Fibroblast of lung (primary cell): ENCODE data around the gene EYA3. TPM values are rescaled to one million over a fixed set of nuclear protein-coding genes. Genes with fewer than 3 reads are reported as not detected.

ENCODE experiments used
- DNase-seq, 2 donors: peaks; one replicate each; pipeline versions ENCODE4 v3.0.0 to v3.0.0-alpha.2; 2010; ENCODE audit warnings: low read depth in 2 of 2
- H2AFZ ChIP-seq: 2 replicates; pipeline ENCODE4 v1.5.1; 2012; ENCODE audit warnings: low read length, control low read depth, inconsistent platforms
- H3K27ac ChIP-seq: 2 replicates; pipeline ENCODE4 v1.5.1; 2011; ENCODE audit warnings: low read length, control low read depth; ENCODE audit not compliant: insufficient read depth
- H3K27me3 ChIP-seq: 2 replicates; pipeline ENCODE4 v1.5.1; 2011; ENCODE audit warnings: mild to moderate bottlenecking, low read length; ENCODE audit not compliant: control insufficient read depth, insufficient read depth
- H3K36me3 ChIP-seq: 2 replicates; pipeline ENCODE4 v1.5.1; 2011; ENCODE audit warnings: low read length; ENCODE audit not compliant: control insufficient read depth, insufficient read depth
- H3K4me1 ChIP-seq: 2 replicates; pipeline ENCODE4 v1.5.1; 2011; ENCODE audit warnings: low read length; ENCODE audit not compliant: control insufficient read depth, insufficient read depth; ENCODE audit errors: extremely low read depth
- H3K4me2 ChIP-seq: 2 replicates; pipeline ENCODE4 v1.5.1; 2011; ENCODE audit warnings: low read length, control low read depth; ENCODE audit not compliant: insufficient read depth; ENCODE audit errors: extremely low read depth
- H3K4me3 ChIP-seq, 4 experiments: fragments of 200-600 bp in 1 of 4; sonication (generic) in 1 of 4; replicated peaks in 1 of 4; 2 replicates each; pipeline ENCODE4 v1.5.1; 2011 to 2016; ENCODE audit warnings: low read length in 4 of 4, low read depth in 3 of 4, mild to moderate bottlenecking in 3 of 4, control low read depth in 2 of 4, inconsistent platforms in 1 of 4, mixed read lengths in 1 of 4; ENCODE audit not compliant: insufficient read depth in 1 of 4; ENCODE audit errors: control extremely low read depth in 1 of 4
- H3K79me2 ChIP-seq: 2 replicates; pipeline ENCODE4 v1.5.1; 2012; ENCODE audit warnings: mild to moderate bottlenecking, low read length, inconsistent platforms; ENCODE audit not compliant: control insufficient read depth, insufficient read depth
- H3K9ac ChIP-seq: 2 replicates; pipeline ENCODE4 v1.5.1; 2011; ENCODE audit warnings: mild to moderate bottlenecking, low read length, control low read depth; ENCODE audit not compliant: insufficient read depth
- H3K9me3 ChIP-seq: 2 replicates; pipeline ENCODE4 v1.5.1; 2012; ENCODE audit warnings: low read depth, low read length; ENCODE audit not compliant: control insufficient read depth, insufficient read depth
- H4K20me1 ChIP-seq: 2 replicates; pipeline ENCODE4 v1.5.1; 2011; ENCODE audit warnings: low read length; ENCODE audit not compliant: control insufficient read depth, insufficient read depth; ENCODE audit errors: extremely low read depth
- CTCF ChIP-seq, 2 donors: IDR thresholded peaks in 1 of 2; conservative IDR thresholded peaks in 1 of 2; 1 replicate in 1 of 2; 2 replicates in 1 of 2; pipeline ENCODE4 v1.5.1; 2011 to 2012; ENCODE audit warnings: low read length in 2 of 2, control low read depth in 1 of 2, inconsistent platforms in 1 of 2, low read depth in 1 of 2, mild to moderate bottlenecking in 1 of 2
- EZH2 ChIP-seq: IDR thresholded peaks from 2 replicates; pipeline ENCODE4 v1.5.1; 2012; ENCODE audit warnings: low read length, control low read depth, mild to moderate bottlenecking; ENCODE audit errors: missing control alignments
- polyA plus RNA-seq, 2 donors: library from polyadenylated mRNA; depleted of rRNA in 1 of 2; stranded (reverse) in 1 of 2; unstranded in 1 of 2; fragments of >200 nt; gene quantifications; 2 replicates each; pipeline ENCODE4 v1.2.1, GENCODE V29; 2011 to 2012; ENCODE audit warnings: missing spikeins in 1 of 2
- total RNA-seq: library from RNA; depleted of rRNA; stranded (reverse); fragments of >200 nt; gene quantifications from 2 replicates; pipeline ENCODE4 v1.2.1, GENCODE V29; 2014

Gene EYA3
- total and polyA plus RNA-seq, 2 donors (not counting 1 experiment from before 2014, with no cell fraction given) = 11.2 to 17.5 TPM

GRCh38 chr1:28102189-28102588 is 13.8 kb upstream of the EYA3 start:
- Histone ChIP-seq H3K4me3 (no peak overlapping the region), H3K27ac (no peak overlapping the region), H3K79me2 (no peaks in the 10 kb centered on the region), H3K9me3 (no peaks in the 10 kb centered on the region), H3K36me3 (no peaks in the 10 kb centered on the region), H3K27me3 (no peaks in the 10 kb centered on the region), H3K9ac (no peak overlapping the region), H3K4me1 (peaks cover 9% of the 10 kb centered on the region), H4K20me1 (no peaks in the 10 kb centered on the region), H3K4me2 (no peak overlapping the region), H2AFZ (no peak overlapping the region)
- DNase-seq = no peak
- TF ChIP-seq EZH2 (no peak), CTCF (conservative IDR thresholded peaks at IDR 0.05 in 1 of 2, IDR thresholded peaks at IDR 0.05 in 1 of 2; ENCODE audit: low read depth in 1 of 2, low read length in 2 of 2) (no peak)

- Histone ChIP-seq H3K9ac (no peak overlapping the region), H3K4me3 (no peak overlapping the region), H3K27ac (no peak overlapping the region), H3K79me2 (no peaks in the 10 kb centered on the region), H3K27me3 (no peaks in the 10 kb centered on the region), H3K36me3 (no peaks in the 10 kb centered on the region), H3K9me3 (no peaks in the 10 kb centered on the region), H2AFZ (no peak overlapping the region), H3K4me1 (peaks cover 8% of the 10 kb centered on the region), H4K20me1 (no peaks in the 10 kb centered on the region), H3K4me2 (no peak overlapping the region)
- no peak for DNase-seq
- no peak for TF ChIP-seq EZH2
- TF ChIP-seq CTCF (conservative IDR thresholded peaks at IDR 0.05 in 1 of 2, IDR thresholded peaks at IDR 0.05 in 1 of 2; ENCODE audit: low read depth in 1 of 2, low read length in 2 of 2) = no peak
Observed at GRCh38 chr1:28099050-28099769, 10.8 kb upstream of the EYA3 start.

GRCh38 chr1:28097100-28097472 is 8.7 kb upstream of the EYA3 start:
- peaks cover 8% of the 10 kb centered on the region for H3K4me1 ChIP-seq
- no peak overlapping the region for H3K9ac ChIP-seq
- H3K27me3 ChIP-seq = no peaks in the 10 kb centered on the region
- H3K79me2 ChIP-seq = no peaks in the 10 kb centered on the region
- H3K4me2 ChIP-seq = no peak overlapping the region
- H3K36me3 ChIP-seq = no peaks in the 10 kb centered on the region
- H2AFZ ChIP-seq = peak overlapping the region; percentile 20
- no peak for DNase-seq
- no peak overlapping the region for H3K27ac ChIP-seq
- no peak overlapping the region for H3K4me3 ChIP-seq
- H4K20me1 ChIP-seq = no peaks in the 10 kb centered on the region
- no peak for TF ChIP-seq EZH2
- TF ChIP-seq CTCF (conservative IDR thresholded peaks at IDR 0.05 in 1 of 2, IDR thresholded peaks at IDR 0.05 in 1 of 2; ENCODE audit: low read depth in 1 of 2, low read length in 2 of 2) = no peak
- H3K9me3 ChIP-seq = no peaks in the 10 kb centered on the region
